ENCODE data around the gene UBQLN4.
"Not testable (repeated sequence)": the region's sequence is repeated elsewhere in the genome, so short reads cannot be mapped to it uniquely, and the experiment has no call there.

The UBQLN4 gene

GRCh38 chr1:156062189-156062588, 8.6 kb upstream of the UBQLN4 start:
- DNase-seq (ENCODE audit: low read depth in 2 of 3, low spot score in 1 of 3) = no peak

GRCh38 chr1:156060937-156061636, 7.5 kb upstream of the UBQLN4 start, which contains the start of gene RAB25:
RAB25 (plus strand) TSS chr1:156061160; CDS start chr1:156061401, 241 bp downstream.
- no peak for DNase-seq (ENCODE audit: low read depth in 2 of 3, low spot score in 1 of 3)

GRCh38 chr1:156056326-156056849, 2.8 kb upstream of the UBQLN4 start:
- no peak for DNase-seq (ENCODE audit: low read depth in 2 of 3, low spot score in 1 of 3)

- no peak for DNase-seq (ENCODE audit: low read depth in 2 of 3, low spot score in 1 of 3)
Observed at GRCh38 chr1:156055281-156056048, 1.9 kb upstream of the UBQLN4 start.

GRCh38 chr1:156054500-156055280, 1.1 kb upstream of the UBQLN4 start, which contains the start of gene LAMTOR2:
LAMTOR2 (plus strand) TSS chr1:156054782; CDS start chr1:156054890, 108 bp downstream.
- peak; percentile 94 to 97 (median 95) for DNase-seq (ENCODE audit: low read depth in 2 of 3, low spot score in 1 of 3)

- DNase-seq (ENCODE audit: low read depth in 2 of 3, low spot score in 1 of 3) = peak; percentile 20 to 56 (median 27)
Observed at GRCh38 chr1:156052862-156053767, 483 bp downstream of the UBQLN4 start.

- no peak for DNase-seq (ENCODE audit: low read depth in 2 of 3, low spot score in 1 of 3)
Observed at GRCh38 chr1:156051011-156051725, 2.4 kb downstream of the UBQLN4 start.

- DNase-seq (ENCODE audit: low read depth in 2 of 3, low spot score in 1 of 3) = no peak
Observed at GRCh38 chr1:156050376-156050775, 3.2 kb downstream of the UBQLN4 start.

- DNase-seq (ENCODE audit: low read depth in 2 of 3, low spot score in 1 of 3) = no peak
Observed at GRCh38 chr1:156048663-156049258, 4.8 kb downstream of the UBQLN4 start.

- no peak for DNase-seq (ENCODE audit: low read depth in 2 of 3, low spot score in 1 of 3)
Observed at GRCh38 chr1:156045076-156045475, 8.5 kb downstream of the UBQLN4 start.

GRCh38 chr1:156042828-156043227, 10.8 kb downstream of the UBQLN4 start:
- no peak for DNase-seq (ENCODE audit: low read depth in 2 of 3, low spot score in 1 of 3)

- not testable (repeated sequence) for DNase-seq (ENCODE audit: low read depth in 2 of 3, low spot score in 1 of 3)
Observed at GRCh38 chr1:156034991-156035390, 18.6 kb downstream of the UBQLN4 start.

GRCh38 chr1:156033011-156033410, 20.6 kb downstream of the UBQLN4 start:
- no peak for DNase-seq (ENCODE audit: low read depth in 2 of 3, low spot score in 1 of 3)

- DNase-seq (ENCODE audit: low read depth in 2 of 3, low spot score in 1 of 3) = no peak
Observed at GRCh38 chr1:156026588-156026987, 27.0 kb downstream of the UBQLN4 start.

- DNase-seq (ENCODE audit: low read depth in 2 of 3, low spot score in 1 of 3) = peak in 2 of 3 donors; percentile 8 to 26
Observed at GRCh38 chr1:156025876-156026275, 27.7 kb downstream of the UBQLN4 start.

- DNase-seq (ENCODE audit: low read depth in 2 of 3, low spot score in 1 of 3) = no peak
Observed at GRCh38 chr1:156024801-156025200, 28.8 kb downstream of the UBQLN4 start.

GRCh38 chr1:156021954-156022353, 31.6 kb downstream of the UBQLN4 start:
- no peak for DNase-seq (ENCODE audit: low read depth in 2 of 3, low spot score in 1 of 3)

GRCh38 chr1:156021093-156021428, 32.5 kb downstream of the UBQLN4 start:
- no peak for DNase-seq (ENCODE audit: low read depth in 2 of 3, low spot score in 1 of 3)
